IPS DF 19.7 (cell line): ENCODE measurements around the gene ITIH3.
"Not testable (repeated sequence)": the region's sequence is repeated elsewhere in the genome, so short reads cannot be mapped to it uniquely, and the experiment has no call there.

Source experiments
- DNase-seq: peaks from one replicate; pipeline ENCODE4 v3.0.0-alpha.2; 2013; ENCODE audit warnings: low read depth, low spot score

The ITIH3 gene

DNA sequence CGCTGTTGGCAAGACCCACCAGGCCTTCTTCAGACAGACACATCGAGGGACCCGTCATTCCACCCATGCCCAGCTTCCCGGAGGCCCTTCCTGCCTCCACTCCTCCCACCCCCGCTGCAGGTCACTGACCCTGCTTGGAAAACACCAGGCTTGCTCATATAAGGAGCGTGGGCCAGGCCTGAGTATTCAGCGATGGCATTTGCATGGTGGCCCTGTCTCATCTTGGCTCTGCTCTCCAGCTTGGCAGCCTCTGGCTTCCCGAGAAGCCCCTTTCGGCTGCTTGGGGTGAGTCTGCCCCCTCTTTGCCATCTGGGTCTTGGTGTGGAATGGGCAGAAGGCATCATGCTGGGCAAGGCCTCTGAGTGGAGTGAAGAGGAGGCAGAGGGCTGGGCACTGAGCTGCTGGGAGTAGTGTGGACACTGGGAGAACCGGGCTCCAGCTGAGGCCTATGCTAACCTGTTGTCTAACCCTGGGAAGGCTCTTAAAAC, at the start of gene ITIH3:
TSS of gene ITIH3 (plus strand) at position 185 of the 488 bp plus-strand sequence. CDS start at position 193, 8 bp downstream.
- no peak for DNase-seq

- DNase-seq: no peak
Observed at GRCh38 chr3:52752045-52752660, 42.4 kb upstream of the ITIH3 start.

DNA sequence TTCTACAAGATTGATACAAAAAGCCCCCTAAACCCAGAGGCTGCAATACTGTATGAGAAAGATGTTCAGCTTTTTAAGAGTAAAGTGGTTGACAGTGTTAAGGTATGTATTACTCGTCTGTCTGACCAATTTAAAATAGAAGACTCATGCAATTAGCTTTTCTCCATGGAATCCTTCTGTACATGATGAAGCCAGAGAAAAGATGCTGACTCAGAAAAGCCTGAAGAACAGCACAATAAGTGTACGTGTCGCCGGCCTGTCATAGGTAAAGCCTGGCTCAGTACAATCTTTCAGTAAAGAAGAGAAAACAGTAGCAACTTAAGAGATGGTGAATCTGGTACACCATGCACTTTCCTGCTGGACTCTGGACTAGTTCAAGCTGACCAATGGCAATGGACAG, 40.2 kb upstream of the ITIH3 start:
- no peak for DNase-seq

DNA sequence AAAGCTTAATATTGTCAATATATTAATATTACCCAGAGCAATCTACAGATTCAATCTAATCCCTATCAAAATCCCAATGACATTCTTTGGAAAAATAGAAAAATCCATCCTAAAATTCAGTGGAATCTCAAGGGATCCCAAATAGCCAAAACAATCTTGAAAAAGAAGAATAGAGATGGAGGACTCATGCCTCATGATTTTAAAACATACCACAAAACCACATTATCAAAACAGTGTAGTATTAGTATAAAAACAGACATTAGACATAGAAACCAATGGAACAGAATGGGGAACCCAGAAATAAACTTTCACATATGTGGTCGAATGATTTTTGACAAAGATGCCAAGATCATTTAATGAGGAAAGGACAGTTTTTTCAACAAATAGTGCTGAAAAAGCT, 38.5 kb upstream of the ITIH3 start:
- no peak for DNase-seq

- DNase-seq: no peak
Observed at GRCh38 chr3:52763466-52763865, 31.1 kb upstream of the ITIH3 start.

DNA sequence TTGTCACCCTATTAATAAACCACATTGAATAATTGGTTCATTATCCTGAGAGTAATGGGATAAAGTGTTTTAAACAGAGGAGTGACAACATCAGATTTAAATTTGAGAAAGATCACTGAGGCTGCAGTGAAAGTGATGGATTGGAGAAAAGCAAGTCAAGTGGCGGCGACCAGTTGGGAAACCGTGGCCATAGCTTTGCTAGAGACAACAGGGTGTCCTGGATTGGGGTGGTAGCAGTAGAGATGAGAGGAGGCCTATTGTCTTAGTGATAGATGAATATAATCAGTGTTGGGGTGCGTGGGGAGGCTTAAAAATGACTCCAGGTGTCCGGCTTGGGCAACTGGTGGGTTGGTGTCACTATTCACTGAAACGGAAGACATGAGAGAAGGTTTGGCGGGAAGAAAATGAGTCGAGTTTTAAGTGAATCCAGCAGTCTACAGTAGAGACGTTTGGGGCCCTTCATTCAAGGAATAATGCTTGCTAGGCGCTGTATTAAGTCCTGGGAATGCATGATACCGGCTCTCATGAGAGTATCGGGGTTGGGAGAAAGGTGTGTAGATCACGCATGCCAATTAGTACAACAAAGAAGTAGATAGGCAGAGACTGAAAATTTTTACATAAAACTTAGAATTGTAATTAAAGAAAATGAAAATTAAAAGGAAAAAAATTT, 24.7 kb upstream of the ITIH3 start:
- DNase-seq: no peak

GRCh38 chr3:52770496-52771333, 23.9 kb upstream of the ITIH3 start, which contains the start of gene NEK4:
Gene NEK4, minus strand, starts transcription at chr3:52770940. Its CDS starts 194 bp downstream, at chr3:52770746.
- DNase-seq: peak; percentile 65

- no peak for DNase-seq
Observed at GRCh38 chr3:52771334-52771681, 23.3 kb upstream of the ITIH3 start.

GRCh38 chr3:52771702-52772101, 22.9 kb upstream of the ITIH3 start:
- no peak for DNase-seq

GRCh38 chr3:52773361-52774065, 21.1 kb upstream of the ITIH3 start:
- DNase-seq: no peak

DNA sequence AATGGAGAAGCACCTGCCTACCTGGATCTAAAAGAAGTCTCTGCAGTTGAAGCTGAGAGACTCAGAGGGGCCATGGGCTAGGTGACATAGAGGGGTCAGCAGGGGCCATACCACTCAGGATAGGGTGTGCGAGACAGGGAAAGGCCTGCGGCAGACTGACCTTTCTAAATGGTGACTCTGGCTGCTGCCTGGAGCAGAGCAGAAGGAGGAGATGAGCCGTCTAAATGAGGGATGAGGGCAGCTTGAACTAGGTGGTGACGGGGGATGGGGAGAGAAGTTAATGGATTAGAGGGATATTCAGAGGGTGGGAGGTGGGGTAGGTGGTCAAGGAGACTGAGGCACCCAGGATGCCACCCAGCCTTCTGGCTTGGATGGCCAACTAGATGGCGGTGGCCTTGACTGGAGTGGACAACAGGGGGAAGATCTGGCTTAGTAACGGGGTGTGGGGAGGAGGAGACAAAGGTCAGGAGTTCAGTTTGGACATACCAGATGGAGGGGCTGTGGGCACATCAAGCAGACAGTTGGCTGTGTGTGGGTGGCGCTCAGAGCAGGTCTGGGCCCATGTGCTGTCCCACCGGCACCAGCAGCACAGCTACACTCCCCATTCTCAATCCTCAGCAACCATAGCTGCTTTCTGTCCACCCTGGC, 20.4 kb upstream of the ITIH3 start:
- DNase-seq: no peak

DNA sequence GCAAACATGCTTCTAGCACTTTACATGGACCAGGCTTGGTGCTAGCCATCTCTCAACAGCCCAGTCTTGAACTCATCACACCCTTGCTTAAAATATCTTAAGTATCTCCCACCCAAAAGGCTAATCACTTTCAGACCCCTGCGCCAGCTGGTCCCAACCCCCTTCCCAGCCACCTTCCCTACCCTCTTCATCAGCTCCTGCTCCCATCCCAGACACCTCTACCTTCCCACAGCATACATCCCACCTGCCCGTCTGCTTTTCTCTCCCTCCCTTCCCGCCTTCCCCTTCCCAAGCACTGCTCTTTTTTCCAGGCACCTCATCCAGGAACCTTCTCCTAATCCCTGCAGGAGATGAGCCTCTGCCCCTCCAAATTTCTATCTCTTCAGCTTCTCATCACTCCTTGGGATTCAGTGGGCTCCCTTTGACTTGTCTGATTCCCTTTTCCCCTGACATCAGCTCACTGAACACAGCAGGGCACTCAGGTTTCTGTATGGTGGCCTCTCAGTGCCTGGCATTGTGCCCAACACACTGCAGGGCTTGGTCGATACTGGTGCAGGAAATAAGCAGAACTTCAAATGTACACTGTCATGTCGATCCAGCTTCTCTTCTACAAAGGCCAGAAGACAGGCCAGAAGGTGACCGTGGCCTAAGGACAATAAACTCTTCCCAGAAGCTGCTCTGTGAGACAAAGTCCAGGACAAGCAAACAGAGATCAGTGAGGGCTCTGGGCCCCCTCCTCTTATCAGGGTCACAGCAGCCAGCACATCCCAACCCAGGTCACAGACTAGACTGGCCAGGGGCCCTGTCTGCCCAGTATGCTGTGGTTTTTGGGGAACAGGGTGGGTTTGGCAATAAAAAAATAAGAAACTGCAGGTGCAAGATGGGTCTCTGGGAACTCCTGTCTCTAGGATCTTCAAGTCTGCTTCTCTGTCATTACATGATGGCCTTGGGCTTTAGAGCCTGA, 19.4 kb upstream of the ITIH3 start:
- DNase-seq: no peak

- no peak for DNase-seq
Observed at GRCh38 chr3:52775877-52776276, 18.7 kb upstream of the ITIH3 start.

DNA sequence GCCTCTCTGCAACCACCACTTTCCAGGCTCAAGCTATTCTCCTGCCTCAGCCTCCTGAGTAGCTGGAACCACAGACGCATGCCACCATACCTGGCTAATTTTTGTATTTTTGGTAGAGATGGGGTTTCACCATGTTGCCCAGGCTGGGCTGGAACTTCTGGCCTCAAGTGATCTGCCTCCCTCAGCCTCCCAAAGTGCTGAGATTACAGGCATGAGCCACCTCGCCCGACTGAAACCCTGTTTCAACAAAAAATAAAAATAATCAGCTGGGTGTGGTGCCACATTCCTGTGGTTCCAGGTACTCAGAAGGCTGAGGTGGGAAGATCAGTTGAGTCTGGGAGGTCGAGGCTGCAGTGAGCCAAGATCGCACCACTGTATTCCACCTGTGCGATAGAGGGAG, 18.1 kb upstream of the ITIH3 start:
- DNase-seq: not testable (repeated sequence)

- DNase-seq: no peak
Observed at GRCh38 chr3:52777127-52777958, 17.3 kb upstream of the ITIH3 start, which contains the start of gene ITIH1. Gene ITIH1, plus strand, starts transcription at chr3:52777599. Its CDS starts 17 bp downstream, at chr3:52777616.

DNA sequence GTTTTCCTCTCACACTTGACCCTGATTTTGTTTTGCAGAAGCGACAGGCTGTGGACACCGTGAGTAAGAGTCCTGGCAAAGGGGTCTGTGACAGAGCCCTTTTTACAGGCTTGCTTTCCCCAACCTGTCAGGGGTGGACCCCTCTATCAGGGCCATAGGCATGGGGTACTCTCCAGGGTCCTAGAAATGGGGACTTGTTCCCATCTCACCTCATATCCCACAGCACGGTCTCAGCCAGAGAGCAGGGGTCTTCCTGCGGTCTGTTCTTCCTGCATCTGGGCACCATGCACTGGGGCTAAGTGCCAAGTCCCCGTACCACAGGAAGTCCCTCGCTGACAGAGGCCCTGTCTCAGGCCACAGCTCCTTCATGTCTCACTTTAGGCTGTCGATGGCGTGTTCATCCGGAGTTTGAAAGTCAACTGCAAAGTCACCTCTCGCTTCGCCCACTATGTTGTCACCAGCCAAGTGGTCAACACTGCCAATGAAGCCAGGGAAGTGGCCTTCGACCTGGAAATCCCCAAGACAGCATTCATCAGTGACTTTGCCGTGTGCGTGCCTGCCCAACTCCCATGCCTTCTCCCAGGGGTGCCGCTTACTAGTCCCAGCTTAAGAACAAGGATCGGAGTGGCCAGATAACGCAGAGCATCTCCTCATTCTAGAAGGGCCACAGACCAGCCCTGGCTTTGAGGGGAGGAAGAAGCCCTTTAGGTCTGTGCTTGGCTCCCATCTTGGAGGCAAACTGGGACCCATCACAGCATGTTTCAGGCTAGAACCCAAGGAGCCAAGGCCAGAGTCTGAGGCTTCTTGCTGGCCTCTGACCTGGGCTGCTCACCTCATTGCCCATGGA, 16.4 kb upstream of the ITIH3 start:
- DNase-seq: no peak

DNA sequence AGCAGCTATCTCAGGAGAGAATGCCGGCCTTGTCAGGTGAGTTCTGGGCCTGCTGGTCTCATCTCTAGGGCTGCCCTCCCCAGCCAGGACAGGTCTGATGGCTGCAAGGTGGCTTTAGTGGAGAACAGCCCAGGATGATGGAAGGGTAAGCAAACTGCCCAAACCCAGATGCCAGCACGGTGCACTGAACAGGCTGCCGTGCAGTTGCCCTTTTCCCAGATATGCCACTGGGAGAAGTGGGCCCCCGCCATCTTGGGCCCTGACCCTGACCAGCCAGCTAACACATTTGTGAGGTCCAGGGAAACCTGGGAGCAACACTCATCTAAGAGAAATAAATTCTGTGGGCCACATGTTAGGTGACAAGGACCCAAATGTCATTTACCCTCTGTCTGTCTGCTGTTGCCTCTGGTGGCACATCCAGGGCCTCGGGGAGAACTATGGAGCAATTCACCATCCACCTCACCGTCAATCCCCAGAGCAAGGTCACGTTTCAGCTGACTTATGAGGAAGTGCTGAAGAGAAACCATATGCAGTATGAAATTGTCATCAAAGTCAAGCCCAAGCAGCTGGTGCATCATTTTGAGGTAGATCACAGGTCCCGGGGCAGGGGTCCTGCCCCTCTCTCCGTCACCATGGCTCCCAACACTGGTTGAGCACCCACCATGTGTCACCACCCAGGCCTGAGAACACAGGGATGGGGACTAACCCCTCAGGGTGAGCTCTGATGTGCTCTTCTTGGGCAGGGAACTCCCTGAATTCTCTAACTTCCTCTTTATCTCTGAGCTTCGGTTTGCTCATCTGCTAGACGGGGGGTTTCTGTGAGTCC, 15.4 kb upstream of the ITIH3 start:
- no peak for DNase-seq
